Brain microvascular endothelial cell (primary cell): ENCODE measurements around the gene SEC11A.

ENCODE experiments used
- DNase-seq: peaks from one replicate; pipeline ENCODE4 v3.0.0-alpha.2; 2020
- H3K27ac ChIP-seq: fragments of 250-450 bp; sonication (Bioruptor Pico); 2 replicates; pipeline ENCODE4 v1.5.1; 2020; ENCODE audit warnings: mild to moderate bottlenecking, moderate library complexity
- H3K27me3 ChIP-seq: fragments of 250-450 bp; sonication (Bioruptor Pico); replicated peaks from 2 replicates; pipeline ENCODE4 v1.5.1; 2020; ENCODE audit warnings: mild to moderate bottlenecking
- H3K36me3 ChIP-seq: fragments of 250-450 bp; sonication (Bioruptor Pico); replicated peaks from 2 replicates; pipeline ENCODE4 v1.5.1; 2020; ENCODE audit warnings: mild to moderate bottlenecking
- H3K4me3 ChIP-seq: 2 replicates; pipeline ENCODE4 v1.5.1; 2011; ENCODE audit warnings: low read depth, mild to moderate bottlenecking, control low read depth, low read length, moderate library complexity
- in situ Hi-C: cut with HindIII; loops from 2 replicates; pipeline ENCODE4 v1.10.0; 2017; ENCODE audit warnings: low sequenced_read_pairs, low pct_ligation_motif_present
- TF ChIP-seq, protein P1 (sequence below): IDR thresholded peaks from 2 replicates; pipeline ENCODE4 v1.5.1; 2011; ENCODE audit warnings: low read depth, mild to moderate bottlenecking, moderate library complexity, low read length, control low read depth, inconsistent platforms; ENCODE audit errors: missing control alignments

The SEC11A gene

DNA sequence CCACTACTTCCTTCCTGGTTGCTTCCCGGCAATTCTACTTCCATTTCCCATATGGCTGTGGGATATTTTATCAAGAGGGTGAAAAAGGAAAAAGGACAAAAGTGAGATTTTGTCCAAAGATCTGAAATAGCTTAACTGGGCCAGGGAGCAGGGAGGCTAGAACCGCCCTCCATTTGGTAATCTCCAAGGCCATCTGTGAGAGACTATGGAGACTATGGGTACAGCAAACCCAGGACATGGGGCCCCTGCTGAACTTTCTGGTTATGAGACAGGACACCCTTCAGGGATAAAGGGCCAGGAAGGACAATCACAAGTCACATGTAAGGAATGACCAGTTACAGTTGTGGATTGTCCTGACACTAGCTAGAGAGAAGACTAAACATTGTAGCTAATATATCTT, 90.8 kb downstream of the SEC11A start:
- TF ChIP-seq, protein P1, sequence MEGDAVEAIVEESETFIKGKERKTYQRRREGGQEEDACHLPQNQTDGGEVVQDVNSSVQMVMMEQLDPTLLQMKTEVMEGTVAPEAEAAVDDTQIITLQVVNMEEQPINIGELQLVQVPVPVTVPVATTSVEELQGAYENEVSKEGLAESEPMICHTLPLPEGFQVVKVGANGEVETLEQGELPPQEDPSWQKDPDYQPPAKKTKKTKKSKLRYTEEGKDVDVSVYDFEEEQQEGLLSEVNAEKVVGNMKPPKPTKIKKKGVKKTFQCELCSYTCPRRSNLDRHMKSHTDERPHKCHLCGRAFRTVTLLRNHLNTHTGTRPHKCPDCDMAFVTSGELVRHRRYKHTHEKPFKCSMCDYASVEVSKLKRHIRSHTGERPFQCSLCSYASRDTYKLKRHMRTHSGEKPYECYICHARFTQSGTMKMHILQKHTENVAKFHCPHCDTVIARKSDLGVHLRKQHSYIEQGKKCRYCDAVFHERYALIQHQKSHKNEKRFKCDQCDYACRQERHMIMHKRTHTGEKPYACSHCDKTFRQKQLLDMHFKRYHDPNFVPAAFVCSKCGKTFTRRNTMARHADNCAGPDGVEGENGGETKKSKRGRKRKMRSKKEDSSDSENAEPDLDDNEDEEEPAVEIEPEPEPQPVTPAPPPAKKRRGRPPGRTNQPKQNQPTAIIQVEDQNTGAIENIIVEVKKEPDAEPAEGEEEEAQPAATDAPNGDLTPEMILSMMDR = no peak
- Histone ChIP-seq H3K27ac (no peak overlapping the region), H3K4me3 (no peak overlapping the region), H3K27me3 (no peaks in the 10 kb centered on the region), H3K36me3 (peaks cover 28% of the 10 kb centered on the region)
- in situ Hi-C loops = no loop called here
- no peak for DNase-seq

DNA sequence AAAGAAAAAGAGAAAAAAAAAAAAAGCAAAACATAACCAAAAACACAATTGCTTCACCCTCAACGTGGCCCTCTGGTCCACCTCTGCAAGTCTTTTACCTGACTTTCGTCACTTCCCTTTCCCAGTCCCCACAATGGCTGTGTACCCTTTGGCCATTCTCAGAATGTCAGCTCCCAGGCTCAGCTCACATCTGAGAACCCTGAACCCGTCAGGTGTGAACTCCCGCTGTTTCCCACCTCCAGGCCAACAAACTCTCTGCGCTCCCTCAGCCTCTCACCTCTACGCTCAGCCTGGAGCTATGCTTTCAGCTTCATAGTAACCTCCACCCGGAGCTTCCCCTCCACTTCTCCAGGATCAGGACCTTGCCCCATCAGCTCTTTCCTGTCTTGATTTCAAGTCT, 91.6 kb downstream of the SEC11A start:
- in situ Hi-C loops = no loop called here
- TF ChIP-seq, protein P1 = no peak

DNA sequence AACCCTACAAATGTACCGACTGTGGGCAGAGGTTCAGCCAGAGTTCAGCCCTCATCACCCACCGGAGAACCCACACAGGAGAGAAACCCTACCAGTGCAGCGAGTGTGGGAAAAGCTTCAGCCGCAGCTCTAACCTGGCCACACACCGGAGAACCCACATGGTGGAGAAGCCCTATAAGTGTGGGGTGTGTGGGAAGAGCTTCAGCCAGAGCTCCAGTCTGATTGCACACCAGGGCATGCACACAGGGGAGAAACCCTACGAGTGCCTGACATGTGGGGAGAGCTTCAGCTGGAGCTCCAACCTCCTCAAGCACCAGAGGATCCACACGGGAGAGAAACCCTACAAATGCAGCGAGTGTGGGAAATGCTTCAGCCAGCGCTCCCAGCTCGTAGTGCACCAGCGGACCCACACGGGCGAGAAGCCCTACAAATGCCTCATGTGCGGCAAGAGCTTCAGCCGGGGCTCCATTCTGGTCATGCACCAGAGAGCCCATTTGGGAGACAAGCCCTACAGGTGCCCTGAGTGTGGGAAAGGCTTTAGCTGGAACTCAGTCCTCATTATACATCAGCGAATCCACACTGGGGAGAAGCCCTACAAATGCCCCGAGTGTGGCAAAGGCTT, 94.5 kb downstream of the SEC11A start:
- TF ChIP-seq, protein P1 = no peak
- Histone ChIP-seq H3K27ac (no peak overlapping the region), H3K27me3 (no peaks in the 10 kb centered on the region), H3K36me3 (peaks cover 28% of the 10 kb centered on the region), H3K4me3 (no peak overlapping the region)
- no peak for DNase-seq
- in situ Hi-C loops = no loop called here

More for the DNA sequence above, 91.6 kb downstream of the SEC11A start:
- H3K36me3 ChIP-seq = peaks cover 28% of the 10 kb centered on the region
- no peak overlapping the region for H3K4me3 ChIP-seq
- H3K27me3 ChIP-seq = no peaks in the 10 kb centered on the region
- no peak for DNase-seq
- no peak overlapping the region for H3K27ac ChIP-seq

DNA sequence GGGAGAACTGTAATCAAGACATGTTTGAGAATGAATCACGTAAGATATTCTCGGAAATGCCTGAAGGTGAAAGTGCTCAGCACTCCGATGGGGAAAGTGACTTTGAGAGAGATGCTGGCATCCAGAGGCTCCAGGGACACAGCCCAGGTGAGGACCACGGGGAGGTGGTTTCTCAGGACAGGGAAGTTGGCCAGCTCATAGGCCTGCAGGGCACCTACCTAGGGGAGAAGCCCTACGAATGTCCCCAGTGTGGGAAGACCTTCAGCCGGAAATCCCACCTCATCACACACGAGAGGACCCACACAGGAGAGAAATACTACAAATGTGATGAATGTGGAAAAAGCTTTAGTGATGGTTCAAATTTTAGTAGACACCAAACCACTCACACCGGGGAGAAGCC, 95.3 kb downstream of the SEC11A start:
- in situ Hi-C loops = no loop called here
- Histone ChIP-seq H3K4me3 (no peak overlapping the region), H3K27ac (no peak overlapping the region), H3K36me3 (peaks cover 28% of the 10 kb centered on the region), H3K27me3 (no peaks in the 10 kb centered on the region)
- no peak for DNase-seq
- TF ChIP-seq, protein P1 = no peak
